Lower lobe of right lung (tissue), 2 donors: ENCODE results near the gene VSNL1. TPM values are rescaled to one million over a fixed set of nuclear protein-coding genes. Genes with fewer than 3 reads are reported as not detected.

ENCODE experiments used
- ATAC-seq, 2 donors: fragments of 200-7000 bp; cut with Tn5 transposase; one replicate each; pipeline ENCODE4 v1.9.1; 2020 to 2022; ENCODE audit warnings: mild to moderate bottlenecking in 2 of 2, moderate library complexity in 2 of 2
- DNase-seq: peaks from one replicate; pipeline ENCODE4 v3.0.0-alpha.2; 2020
- H3K27ac ChIP-seq: fragments of 200-600 bp; one replicate; pipeline ENCODE4 v1.8.0; 2022
- H3K27me3 ChIP-seq: fragments of 200-600 bp; one replicate; pipeline ENCODE4 v1.8.0; 2022; ENCODE audit warnings: low read depth
- H3K36me3 ChIP-seq: fragments of 200-600 bp; one replicate; pipeline ENCODE4 v1.8.0; 2022; ENCODE audit warnings: mild to moderate bottlenecking
- H3K4me1 ChIP-seq: fragments of 200-600 bp; one replicate; pipeline ENCODE4 v1.8.0; 2022
- H3K4me3 ChIP-seq: fragments of 200-600 bp; one replicate; pipeline ENCODE4 v1.8.0; 2022; ENCODE audit warnings: mild to moderate bottlenecking
- H3K9me3 ChIP-seq: fragments of 200-600 bp; one replicate; pipeline ENCODE4 v1.8.0; 2022
- CTCF ChIP-seq: fragments of 200-600 bp; IDR thresholded peaks from one replicate; pipeline ENCODE4 v1.8.0; 2022; ENCODE audit warnings: antibody characterized with exemption, mild to moderate bottlenecking
- intact Hi-C: fragments of 100-400 bp; cut with DNase I; formaldehyde crosslinking; loops from one replicate; pipeline ENCODE4 v1.11.0; 2022
- long read RNA-seq: library from polyadenylated mRNA; unstranded; transcript quantifications from one replicate; pipeline ENCODE4 v2.0.0, GENCODE V29; 2021
- total RNA-seq: library from RNA; stranded (reverse); fragmentation: NEBNext Ultra II Directional; extraction: Animal tissue kit (Norgen Biotek cat#: 25700); gene quantifications from one replicate; pipeline ENCODE4 v1.2.1, GENCODE V29; 2021
- donor health status: DM: no; HTN: yes; CAD: no; lungs with severe emphysema.

VSNL1 gene
- 1.6 TPM for total RNA-seq
- long read RNA-seq, partial matches to known transcripts, result 0 of 5 reads
- long read RNA-seq, other reads (novel, unspliced or antisense), result 1 of 5 reads

GRCh38 chr2:17540093-17540812 lies at the start of gene VSNL1:
VSNL1 (plus strand) TSS chr2:17540696; CDS start chr2:17592075, 51,379 bp downstream.
- TF ChIP-seq CTCF, result no peak
- H3K27ac ChIP-seq, result peak within 1 kb of the TSS; percentile 32
- H3K4me1 ChIP-seq, result peaks cover 5% of the 10 kb centered on the region
- peak within 1 kb of the TSS; percentile 56 for H3K4me3 ChIP-seq
- DNase-seq (peak; percentile 71), ATAC-seq (peak; percentile 76 to 82)
- H3K36me3 ChIP-seq, result no peaks in the 10 kb centered on the region
- no peaks in the 10 kb centered on the region for H3K9me3 ChIP-seq
- peaks cover 65% of the 10 kb centered on the region for H3K27me3 ChIP-seq
- intact Hi-C loops, result no loop called here

GRCh38 chr2:17495590-17495989 lies 44.9 kb upstream of the VSNL1 start:
- Histone ChIP-seq H3K27me3 (no peaks in the 10 kb centered on the region), H3K9me3 (no peaks in the 10 kb centered on the region), H3K27ac (no peak overlapping the region), H3K4me3 (no peak overlapping the region), H3K4me1 (no peaks in the 10 kb centered on the region), H3K36me3 (no peaks in the 10 kb centered on the region)
- ATAC-seq (no peak), DNase-seq (no peak)
- intact Hi-C loops, result no loop called here
- no peak for TF ChIP-seq CTCF

- Histone ChIP-seq H3K9me3 (no peaks in the 10 kb centered on the region), H3K4me3 (no peak overlapping the region), H3K27ac (no peak overlapping the region), H3K4me1 (no peaks in the 10 kb centered on the region), H3K27me3 (no peaks in the 10 kb centered on the region), H3K36me3 (no peaks in the 10 kb centered on the region)
- peak in 1 of 2 donors; percentile 41 for ATAC-seq
- intact Hi-C loops, result no loop called here
- TF ChIP-seq CTCF, result no peak
- DNase-seq, result no peak
These were observed 42.8 kb upstream of the VSNL1 start for GRCh38 chr2:17497718-17498117.

GRCh38 chr2:17506736-17507616 lies 33.5 kb upstream of the VSNL1 start:
- intact Hi-C loops, result no loop called here
- H3K4me3 ChIP-seq, result no peak overlapping the region
- no peaks in the 10 kb centered on the region for H3K9me3 ChIP-seq
- TF ChIP-seq CTCF, result no peak
- no peaks in the 10 kb centered on the region for H3K36me3 ChIP-seq
- ATAC-seq (no peak), DNase-seq (no peak)
- H3K27ac ChIP-seq, result no peak overlapping the region
- no peaks in the 10 kb centered on the region for H3K27me3 ChIP-seq
- H3K4me1 ChIP-seq, result no peaks in the 10 kb centered on the region

GRCh38 chr2:17515652-17516051 lies 24.8 kb upstream of the VSNL1 start:
- Histone ChIP-seq H3K4me1 (peaks cover 18% of the 10 kb centered on the region), H3K27ac (no peak overlapping the region), H3K9me3 (no peaks in the 10 kb centered on the region), H3K4me3 (no peak overlapping the region), H3K27me3 (no peaks in the 10 kb centered on the region), H3K36me3 (no peaks in the 10 kb centered on the region)
- intact Hi-C loops, result no loop called here
- ATAC-seq, result no peak
- no peak for TF ChIP-seq CTCF
- no peak for DNase-seq
